Measurements from ENCODE around the gene JAK3. TPM values are rescaled to one million over a fixed set of nuclear protein-coding genes. Genes with fewer than 3 reads are reported as not detected.
"Not testable (repeated sequence)": the region's sequence is repeated elsewhere in the genome, so short reads cannot be mapped to it uniquely, and the experiment has no call there.

JAK3 gene
- 1 to 10 TPM; 2.0 to 3.1 TPM for total RNA-seq

- ATAC-seq (peak; percentile 39), DNase-seq (peak in 3 of 4 donors; percentile 29 to 50 (median 43))
- Histone ChIP-seq H3K9me3 (no peaks in the 10 kb centered on the region), H3K27ac (peak within 1 kb of the TSS in 3 of 4 donors; percentile 49 to 77 (median 55)), H3K4me3 (no peak within 1 kb of the TSS), H3K4me1 (peaks cover 5% of the 10 kb centered on the region), H3K27me3 (no peaks in the 10 kb centered on the region), H3K36me3 (replicated peaks in 1 of 2; ENCODE audit: insufficient read depth in 1 of 2, low read depth in 2 of 2) (no peaks in the 10 kb centered on the region)
- TF ChIP-seq CTCF (IDR thresholded peaks at IDR 0.05) = no peak
- TF ChIP-seq POLR2A (IDR thresholded peaks at IDR 0.05) = peak in 1 of 3 donors; percentile 33
- WGBS, 2 donors = 0 to 14% methylated on average over 2 to 40 of the region's 40 CpGs
- intact Hi-C loops (cut with DNase I) = loop anchor here (10.0 kb wide), 1 partner anchor 143 kb away; no protein-coding TSS in a partner anchor
These were observed at the start of gene JAK3 for GRCh38 chr19:17847538-17848366. Gene JAK3, minus strand, starts transcription at chr19:17847982. Its CDS starts 3,565 bp downstream, at chr19:17844417.

GRCh38 chr19:17893766-17894165 lies 46.0 kb upstream of the JAK3 start:
- intact Hi-C loops (cut with DNase I) = no loop called here
- H3K9me3 ChIP-seq = no peaks in the 10 kb centered on the region
- no peak overlapping the region for H3K4me3 ChIP-seq
- no peak overlapping the region for H3K27ac ChIP-seq
- H3K4me1 ChIP-seq = no peaks in the 10 kb centered on the region
- H3K27me3 ChIP-seq = no peaks in the 10 kb centered on the region
- no peaks in the 10 kb centered on the region for H3K36me3 ChIP-seq (replicated peaks in 1 of 2; ENCODE audit: insufficient read depth in 1 of 2, low read depth in 2 of 2)
- ATAC-seq (no peak), DNase-seq (no peak)
- TF ChIP-seq POLR2A (IDR thresholded peaks at IDR 0.05) (no peak), CTCF (IDR thresholded peaks at IDR 0.05) (no peak)
- WGBS, 2 donors = 62 to 80% methylated on average over 9 of the region's 9 CpGs

GRCh38 chr19:17889609-17890214 lies 41.9 kb upstream of the JAK3 start:
- no peaks in the 10 kb centered on the region for H3K27me3 ChIP-seq
- ATAC-seq (no peak), DNase-seq (peak in 3 of 4 donors; percentile 27 to 47 (median 34))
- no peaks in the 10 kb centered on the region for H3K36me3 ChIP-seq (replicated peaks in 1 of 2; ENCODE audit: insufficient read depth in 1 of 2, low read depth in 2 of 2)
- no peaks in the 10 kb centered on the region for H3K4me1 ChIP-seq
- no peak for TF ChIP-seq POLR2A (IDR thresholded peaks at IDR 0.05)
- TF ChIP-seq CTCF (IDR thresholded peaks at IDR 0.05) = no peak
- intact Hi-C loops (cut with DNase I) = no loop called here
- H3K27ac ChIP-seq = no peak overlapping the region
- no peak overlapping the region for H3K4me3 ChIP-seq
- H3K9me3 ChIP-seq = no peaks in the 10 kb centered on the region
- WGBS, 2 donors = 23 to 27% methylated on average over 15 to 18 of the region's 18 CpGs

- no peak overlapping the region for H3K4me3 ChIP-seq
- DNase-seq (no peak), ATAC-seq (no peak)
- intact Hi-C loops (cut with DNase I) = no loop called here
- TF ChIP-seq POLR2A (IDR thresholded peaks at IDR 0.05) = no peak
- no peak for TF ChIP-seq CTCF (IDR thresholded peaks at IDR 0.05)
- H3K27ac ChIP-seq = no peak overlapping the region
- H3K36me3 ChIP-seq (replicated peaks in 1 of 2; ENCODE audit: insufficient read depth in 1 of 2, low read depth in 2 of 2) = no peaks in the 10 kb centered on the region
- 39 to 41% methylated on average over 7 of the region's 7 CpGs for WGBS, 2 donors
- no peaks in the 10 kb centered on the region for H3K4me1 ChIP-seq
- no peaks in the 10 kb centered on the region for H3K27me3 ChIP-seq
- no peaks in the 10 kb centered on the region for H3K9me3 ChIP-seq
These were observed 40.5 kb upstream of the JAK3 start for GRCh38 chr19:17888260-17888659.

GRCh38 chr19:17887221-17887620 lies 39.4 kb upstream of the JAK3 start:
- not testable (repeated sequence) for H3K9me3 ChIP-seq, ATAC-seq

More at GRCh38 chr19:17887221-17887620, 39.4 kb upstream of the JAK3 start:
- 41 to 54% methylated on average over 4 of the region's 4 CpGs for WGBS, 2 donors
- intact Hi-C loops (cut with DNase I); DNase-seq; H3K27ac ChIP-seq; H3K27me3 ChIP-seq; H3K4me1 ChIP-seq; H3K36me3 ChIP-seq (replicated peaks in 1 of 2; ENCODE audit: insufficient read depth in 1 of 2, low read depth in 2 of 2); H3K4me3 ChIP-seq: not testable (repeated sequence)

All from body of pancreas (tissue), 4 donors.